ENCODE data around the gene MB21D2.

The MB21D2 gene

GRCh38 chr3:192890347-192891335, 27.0 kb downstream of the MB21D2 start:
- no peak for DNase-seq

DNA sequence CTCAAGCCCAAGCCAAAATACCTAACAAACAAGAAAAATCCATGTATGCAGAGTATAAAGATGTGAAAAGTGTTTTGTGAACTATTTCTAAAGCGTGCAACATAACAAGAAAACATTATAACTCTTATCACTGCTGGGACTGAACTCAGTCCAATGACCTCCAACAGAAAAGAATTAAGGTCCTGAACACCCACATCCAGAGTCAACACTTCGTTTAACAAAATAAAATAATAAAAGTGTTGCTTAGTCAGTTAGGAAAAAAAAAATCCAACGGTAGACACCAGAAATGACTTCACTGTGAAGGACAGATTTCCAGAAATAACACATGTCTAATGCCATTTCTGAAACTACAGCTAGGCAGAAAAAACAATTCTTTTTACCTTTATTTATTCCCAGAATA, 28.0 kb downstream of the MB21D2 start:
- DNase-seq: no peak

GRCh38 chr3:192888190-192888589, 29.5 kb downstream of the MB21D2 start:
- DNase-seq: no peak

- DNase-seq: no peak
Observed at GRCh38 chr3:192887701-192888100, 30.0 kb downstream of the MB21D2 start.

GRCh38 chr3:192887047-192887446, 30.6 kb downstream of the MB21D2 start:
- DNase-seq: no peak

- no peak for DNase-seq
Observed at GRCh38 chr3:192884777-192885773, 32.6 kb downstream of the MB21D2 start.

- DNase-seq: no peak
Observed at GRCh38 chr3:192883512-192883911, 34.1 kb downstream of the MB21D2 start.

- DNase-seq: no peak
Observed at GRCh38 chr3:192881159-192881786, 36.4 kb downstream of the MB21D2 start.

DNA sequence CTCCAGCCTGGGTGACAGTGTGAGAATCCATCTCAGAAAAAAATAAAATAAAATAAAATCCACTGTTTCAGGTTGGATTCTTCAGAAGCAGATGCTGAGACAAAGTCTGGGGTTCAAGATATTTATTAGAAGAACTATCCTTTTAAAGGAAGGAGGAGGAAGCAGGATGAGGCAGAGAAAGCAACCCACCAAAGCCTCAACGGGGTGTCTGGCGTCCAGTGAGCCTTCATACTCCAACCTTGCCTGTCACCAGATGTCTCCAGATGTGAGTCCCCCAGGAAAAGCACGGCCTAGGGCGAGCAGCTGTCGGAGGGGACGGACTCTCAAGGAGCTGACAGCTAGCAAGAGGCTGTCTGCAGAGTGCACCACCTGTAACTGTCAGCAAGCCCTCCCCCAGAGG, 37.3 kb downstream of the MB21D2 start:
- no peak for DNase-seq

GRCh38 chr3:192879346-192880031, 38.2 kb downstream of the MB21D2 start:
- no peak for DNase-seq

GRCh38 chr3:192875971-192876565, 41.6 kb downstream of the MB21D2 start:
- no peak for DNase-seq

DNA sequence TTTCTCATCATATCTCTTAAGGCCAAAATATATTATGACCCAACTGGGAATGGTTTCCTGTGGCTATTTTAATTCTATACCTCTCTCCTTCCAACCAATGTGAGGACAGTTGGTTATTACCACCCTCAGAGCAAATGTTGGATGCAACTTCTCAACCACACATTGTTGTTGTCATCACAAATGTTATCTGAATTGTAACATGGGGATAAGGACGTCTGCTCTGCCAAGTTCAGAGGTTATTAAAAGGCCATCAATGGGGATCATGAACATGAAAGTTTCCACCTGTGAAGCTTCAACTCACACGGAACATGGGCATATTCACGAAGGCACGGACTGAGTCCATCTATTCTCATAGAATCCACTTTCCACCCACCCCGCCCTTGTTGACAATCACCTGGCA, 46.8 kb downstream of the MB21D2 start:
- DNase-seq: no peak

- no peak for DNase-seq
Observed at GRCh38 chr3:192869131-192870031, 48.3 kb downstream of the MB21D2 start.

DNA sequence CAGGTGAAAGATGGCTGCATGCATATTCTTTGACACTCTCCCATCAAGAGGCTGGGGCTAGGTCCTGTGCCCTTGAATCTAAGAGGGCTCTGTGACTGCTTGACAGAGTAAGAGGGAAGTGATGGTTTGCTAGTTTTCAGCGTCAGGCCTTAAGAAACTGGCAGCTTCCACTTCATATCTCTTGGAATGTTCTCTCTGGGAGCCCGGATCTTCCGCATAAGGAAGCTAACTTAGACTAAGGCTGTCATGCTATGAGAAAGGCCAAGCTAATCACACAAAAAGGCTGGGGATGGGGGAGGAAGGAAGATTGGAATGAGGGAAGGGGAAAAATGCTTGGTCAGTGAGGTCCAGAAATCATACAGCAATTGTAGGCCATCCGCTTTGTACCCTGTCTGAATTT, 50.0 kb downstream of the MB21D2 start:
- DNase-seq: no peak

GRCh38 chr3:192866804-192867203, 50.9 kb downstream of the MB21D2 start:
- DNase-seq: no peak

DNA sequence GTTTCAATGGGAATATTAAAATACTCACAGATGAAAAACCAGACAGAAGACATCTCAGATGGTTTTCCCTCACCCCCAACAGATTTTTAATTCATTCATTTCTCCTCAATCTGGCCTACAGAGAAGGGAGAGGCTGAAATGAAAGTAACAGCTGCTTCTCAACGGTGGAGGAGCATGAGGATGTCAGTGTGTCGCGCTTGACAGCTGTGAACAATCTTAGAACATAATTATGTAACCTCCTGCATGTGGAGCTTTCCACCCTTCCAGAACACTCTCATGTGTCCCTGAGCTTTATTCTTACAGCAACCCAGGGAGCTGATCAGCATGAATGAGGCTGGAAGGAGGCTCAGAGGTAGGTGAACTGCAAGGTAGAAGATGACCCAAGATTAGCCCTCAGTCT, 52.7 kb downstream of the MB21D2 start:
- DNase-seq: no peak

GRCh38 chr3:192863091-192863420, 54.6 kb downstream of the MB21D2 start:
- DNase-seq: no peak

DNA sequence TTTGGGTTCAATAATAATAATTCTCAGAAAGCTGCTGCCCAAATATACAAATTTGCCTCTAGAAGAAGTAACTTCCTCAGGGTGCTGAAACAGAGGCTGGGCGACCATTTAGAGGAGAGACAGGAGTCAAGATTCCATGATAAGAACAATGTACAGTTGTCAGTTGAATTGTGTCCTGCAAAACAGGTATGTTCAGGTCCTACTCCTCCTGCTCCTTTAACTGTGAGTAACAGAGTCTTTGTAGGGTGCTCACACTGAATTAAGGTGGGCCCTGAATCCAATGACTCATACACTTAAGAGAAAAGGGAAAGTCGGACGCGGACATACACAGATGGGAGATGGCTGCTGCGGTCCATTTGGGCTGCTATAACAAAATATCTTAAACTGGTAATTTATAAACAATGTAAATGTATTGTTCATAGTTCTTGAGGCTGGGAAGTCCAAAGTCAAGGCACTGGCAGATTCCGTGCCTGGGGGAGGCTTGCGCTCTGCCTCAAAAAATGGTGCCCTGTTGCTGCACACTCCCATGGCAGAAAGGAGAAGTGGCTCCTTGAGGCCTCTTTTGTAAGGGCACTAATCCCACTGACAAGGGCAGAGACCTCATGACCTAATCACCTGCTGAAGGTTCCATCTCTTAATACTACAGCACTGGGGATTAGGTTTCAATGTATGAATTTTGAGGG, 55.1 kb downstream of the MB21D2 start:
- no peak for DNase-seq

DNA sequence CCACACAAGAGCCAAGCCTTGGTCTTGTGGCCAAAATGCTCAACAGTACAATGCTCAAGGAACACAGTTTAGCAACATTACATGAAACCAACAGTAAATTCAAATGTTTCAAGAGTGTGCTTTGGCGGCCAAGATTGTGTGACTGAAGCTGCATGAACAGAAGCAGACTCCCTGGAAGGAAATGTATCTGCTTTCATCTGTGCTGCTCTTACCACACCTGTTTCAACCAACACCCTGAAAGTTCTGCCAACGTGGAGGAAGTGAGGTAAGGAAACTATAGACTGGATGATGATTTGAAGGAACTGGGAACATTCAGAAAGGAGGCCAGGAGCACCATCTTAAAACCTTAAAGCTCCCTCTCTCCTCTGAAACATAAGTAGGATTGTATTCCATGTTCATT, 55.7 kb downstream of the MB21D2 start:
- no peak for DNase-seq

- DNase-seq: no peak
Observed at GRCh38 chr3:192860454-192860853, 57.2 kb downstream of the MB21D2 start.

All from activated CD4-positive, alpha-beta T cell treated with anti-CD3 and anti-CD28 coated beads for 1 hour (primary cell).